Peyer's patch (tissue), 4 donors: ENCODE measurements around the gene MEIS1. TPM values are rescaled to one million over a fixed set of nuclear protein-coding genes. Genes with fewer than 3 reads are reported as not detected.

ENCODE experiments used
- DNase-seq, 3 donors: peaks; one replicate each; pipeline ENCODE4 v3.0.0-alpha.2; 2017 to 2019
- H3K27ac ChIP-seq, 4 donors: fragments of 200-600 bp; sonication (generic); one replicate each; pipeline ENCODE4 v1.5.1; 2016 to 2019
- H3K27me3 ChIP-seq, 2 donors: fragments of 200-600 bp; sonication (generic); one replicate each; pipeline ENCODE4 v1.5.1; 2019
- H3K36me3 ChIP-seq, 3 donors: fragments of 200-600 bp; sonication (generic); one replicate each; pipeline ENCODE4 v1.5.1; 2016 to 2019
- H3K4me1 ChIP-seq, 4 donors: fragments of 200-600 bp; sonication (generic); one replicate each; pipeline ENCODE4 v1.5.1; 2016 to 2019
- H3K4me3 ChIP-seq, 4 donors: fragments of 200-600 bp; sonication (generic); 1 replicate in 3 of 4; 2 replicates in 1 of 4; pipeline ENCODE4 v1.5.1; 2016 to 2019; ENCODE audit warnings: mild to moderate bottlenecking in 1 of 4
- H3K9me3 ChIP-seq, 4 donors: fragments of 200-600 bp; sonication (generic); one replicate each; pipeline ENCODE4 v1.5.1; 2016 to 2019; ENCODE audit warnings: mild to moderate bottlenecking in 1 of 4
- POLR2A ChIP-seq, 2 donors: fragments of 450-650 bp; IDR thresholded peaks; one replicate each; pipeline ENCODE4 v1.5.1; 2017; ENCODE audit warnings: antibody characterized with exemption in 2 of 2, mild to moderate bottlenecking in 2 of 2, moderate library complexity in 2 of 2
- total RNA-seq, 4 donors: library from RNA; depleted of rRNA; stranded (reverse); fragments of >200 nt; gene quantifications; one replicate each; pipeline ENCODE4 v1.1.0, GENCODE V29; 2016
- TF ChIP-seq, protein P1 (sequence below), 6 experiments: fragments of 450-650 bp in 4 of 6; fragments of 200-600 bp in 2 of 6; sonication (generic) in 1 of 6; IDR thresholded peaks; one replicate each; pipeline ENCODE4 v1.5.1; 2017 to 2019; ENCODE audit warnings: antibody characterized with exemption in 6 of 6, mild to moderate bottlenecking in 3 of 6, moderate library complexity in 1 of 6

The MEIS1 gene
- total RNA-seq, 4 donors from 2014 or later: 7.2 to 64.4 (median 16.3) TPM

DNA sequence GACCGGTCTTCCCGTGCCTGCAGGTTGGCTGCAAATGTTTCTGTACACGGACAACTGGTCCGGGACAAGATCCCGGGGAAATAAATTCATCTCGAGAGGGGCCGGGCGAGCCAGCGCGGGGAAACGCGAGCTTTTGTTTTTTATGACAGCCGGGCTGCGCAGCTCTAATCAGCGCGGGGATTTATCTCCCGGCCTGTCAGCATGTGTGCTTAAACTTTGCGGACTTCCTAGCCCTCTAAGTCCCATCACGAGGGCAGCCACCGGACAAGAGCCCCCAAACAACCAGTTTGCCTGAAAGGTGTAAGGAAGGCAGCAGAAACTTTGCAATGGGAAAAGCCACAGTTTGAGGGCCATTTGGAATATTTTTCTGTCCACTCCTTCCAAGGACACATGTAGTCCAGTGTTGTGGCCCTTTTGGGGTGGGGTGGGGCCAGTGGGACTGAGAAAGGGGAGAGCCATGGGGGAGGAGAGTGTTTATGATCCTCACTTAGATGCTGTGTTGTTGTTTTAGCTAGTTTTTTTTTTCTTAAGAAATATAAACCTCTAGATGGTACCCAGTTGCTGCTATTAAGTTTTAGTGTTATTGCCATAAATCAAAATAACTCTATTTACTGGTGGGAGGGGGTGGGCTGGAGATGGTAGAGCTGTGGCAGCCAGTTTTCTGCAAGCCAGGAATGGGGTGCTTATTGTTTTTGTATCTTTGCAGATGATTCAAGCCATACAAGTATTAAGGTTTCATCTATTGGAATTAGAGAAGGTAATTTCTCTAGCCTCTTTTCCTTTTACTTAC lies 6.0 kb downstream of the MEIS1 start:
- peak in 1 of 3 donors; percentile 43 for DNase-seq
- peak overlapping the region; percentile 22 to 94 (median 66) for H3K27ac ChIP-seq
- TF ChIP-seq POLR2A (IDR thresholded peaks at IDR 0.05): no peak
- TF ChIP-seq, protein P1, sequence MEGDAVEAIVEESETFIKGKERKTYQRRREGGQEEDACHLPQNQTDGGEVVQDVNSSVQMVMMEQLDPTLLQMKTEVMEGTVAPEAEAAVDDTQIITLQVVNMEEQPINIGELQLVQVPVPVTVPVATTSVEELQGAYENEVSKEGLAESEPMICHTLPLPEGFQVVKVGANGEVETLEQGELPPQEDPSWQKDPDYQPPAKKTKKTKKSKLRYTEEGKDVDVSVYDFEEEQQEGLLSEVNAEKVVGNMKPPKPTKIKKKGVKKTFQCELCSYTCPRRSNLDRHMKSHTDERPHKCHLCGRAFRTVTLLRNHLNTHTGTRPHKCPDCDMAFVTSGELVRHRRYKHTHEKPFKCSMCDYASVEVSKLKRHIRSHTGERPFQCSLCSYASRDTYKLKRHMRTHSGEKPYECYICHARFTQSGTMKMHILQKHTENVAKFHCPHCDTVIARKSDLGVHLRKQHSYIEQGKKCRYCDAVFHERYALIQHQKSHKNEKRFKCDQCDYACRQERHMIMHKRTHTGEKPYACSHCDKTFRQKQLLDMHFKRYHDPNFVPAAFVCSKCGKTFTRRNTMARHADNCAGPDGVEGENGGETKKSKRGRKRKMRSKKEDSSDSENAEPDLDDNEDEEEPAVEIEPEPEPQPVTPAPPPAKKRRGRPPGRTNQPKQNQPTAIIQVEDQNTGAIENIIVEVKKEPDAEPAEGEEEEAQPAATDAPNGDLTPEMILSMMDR (IDR thresholded peaks at IDR 0.05): no peak
- no peaks in the 10 kb centered on the region for H3K9me3 ChIP-seq
- no peaks in the 10 kb centered on the region for H3K27me3 ChIP-seq
- H3K4me3 ChIP-seq: peak overlapping the region; percentile 21 to 60 (median 37)
- H3K36me3 ChIP-seq: no peaks in the 10 kb centered on the region
- no peaks in the 10 kb centered on the region for H3K4me1 ChIP-seq

DNA sequence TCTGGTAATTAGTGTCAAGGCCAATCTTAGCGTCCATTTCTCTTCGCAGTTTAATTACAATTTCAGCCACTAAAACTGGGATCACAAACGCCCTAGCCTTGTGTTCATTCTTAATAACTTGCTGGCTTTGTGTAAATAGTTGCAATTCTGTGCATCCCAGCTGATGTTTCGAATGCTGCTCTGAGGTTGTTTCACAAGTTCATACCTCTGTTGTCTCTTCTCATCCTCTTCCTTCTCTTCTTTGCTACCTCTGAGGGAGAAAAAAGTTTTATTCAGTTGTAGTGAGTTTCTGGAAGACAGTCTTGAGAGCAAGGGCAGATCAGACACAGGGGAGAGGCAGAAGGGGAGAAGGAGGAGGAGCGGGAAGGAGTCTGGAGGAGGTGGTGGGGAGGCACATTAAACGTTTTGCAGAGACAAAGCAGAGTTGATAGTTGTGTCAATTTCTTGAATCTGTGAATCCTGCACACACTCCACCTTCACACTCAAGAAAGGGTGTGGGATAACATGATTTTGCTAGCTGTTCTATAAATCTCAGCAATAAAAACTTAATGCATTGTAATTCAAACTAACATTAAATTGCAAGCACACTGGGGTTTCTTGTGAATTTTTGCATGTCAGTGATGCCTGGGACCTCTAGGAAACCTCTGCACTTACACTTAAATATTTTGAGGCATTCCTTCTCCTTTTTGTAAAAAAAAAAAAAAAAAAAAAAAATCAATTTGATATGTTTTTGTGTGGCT lies 6.8 kb downstream of the MEIS1 start:
- DNase-seq: no peak
- H3K27me3 ChIP-seq: no peaks in the 10 kb centered on the region

DNA sequence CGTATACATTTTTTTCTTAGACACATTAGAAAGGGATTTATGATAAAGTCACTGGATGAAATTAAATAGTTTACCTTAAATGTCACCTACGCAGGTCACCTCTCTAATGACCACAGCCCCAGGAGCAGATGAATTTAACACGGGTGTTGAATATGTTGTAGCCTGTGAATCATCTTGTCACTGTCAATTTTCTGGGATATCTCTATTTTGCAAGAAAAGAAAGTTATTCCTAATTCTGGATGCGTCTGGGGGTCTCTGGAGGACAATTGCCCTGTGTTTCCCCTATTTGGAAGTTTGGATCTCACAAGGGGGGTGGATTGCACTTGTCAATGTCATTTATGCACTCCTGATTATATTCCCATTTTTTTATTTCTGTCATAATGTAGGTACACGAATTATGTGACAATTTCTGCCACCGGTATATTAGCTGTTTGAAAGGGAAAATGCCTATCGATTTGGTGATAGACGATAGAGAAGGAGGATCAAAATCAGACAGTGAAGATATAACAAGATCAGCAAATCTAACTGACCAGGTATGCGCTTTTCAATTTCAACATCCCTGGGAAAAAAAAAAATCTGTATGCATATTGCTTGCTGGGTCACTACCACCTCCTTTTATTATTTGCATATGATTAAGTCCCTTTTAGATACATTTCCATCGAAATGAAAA lies 7.7 kb downstream of the MEIS1 start:
- no peaks in the 10 kb centered on the region for H3K9me3 ChIP-seq
- H3K4me3 ChIP-seq: peak overlapping the region in 1 of 4 donors; percentile 60
- no peaks in the 10 kb centered on the region for H3K4me1 ChIP-seq
- no peaks in the 10 kb centered on the region for H3K36me3 ChIP-seq
- no peaks in the 10 kb centered on the region for H3K27me3 ChIP-seq
- H3K27ac ChIP-seq: peak overlapping the region in 3 of 4 donors; percentile 7 to 94 (median 42)
- DNase-seq: no peak
- TF ChIP-seq POLR2A (IDR thresholded peaks at IDR 0.05): no peak
- TF ChIP-seq, protein P1 (IDR thresholded peaks at IDR 0.05): no peak

More for the DNA sequence above, 6.8 kb downstream of the MEIS1 start:
- no peaks in the 10 kb centered on the region for H3K4me1 ChIP-seq
- H3K9me3 ChIP-seq: no peaks in the 10 kb centered on the region
- H3K4me3 ChIP-seq: peak overlapping the region in 3 of 4 donors; percentile 7 to 60 (median 21)
- TF ChIP-seq, protein P1 (IDR thresholded peaks at IDR 0.05): no peak
- TF ChIP-seq POLR2A (IDR thresholded peaks at IDR 0.05): no peak
- peak overlapping the region in 2 of 4 donors; percentile 27 to 94 for H3K27ac ChIP-seq
- no peaks in the 10 kb centered on the region for H3K36me3 ChIP-seq

DNA sequence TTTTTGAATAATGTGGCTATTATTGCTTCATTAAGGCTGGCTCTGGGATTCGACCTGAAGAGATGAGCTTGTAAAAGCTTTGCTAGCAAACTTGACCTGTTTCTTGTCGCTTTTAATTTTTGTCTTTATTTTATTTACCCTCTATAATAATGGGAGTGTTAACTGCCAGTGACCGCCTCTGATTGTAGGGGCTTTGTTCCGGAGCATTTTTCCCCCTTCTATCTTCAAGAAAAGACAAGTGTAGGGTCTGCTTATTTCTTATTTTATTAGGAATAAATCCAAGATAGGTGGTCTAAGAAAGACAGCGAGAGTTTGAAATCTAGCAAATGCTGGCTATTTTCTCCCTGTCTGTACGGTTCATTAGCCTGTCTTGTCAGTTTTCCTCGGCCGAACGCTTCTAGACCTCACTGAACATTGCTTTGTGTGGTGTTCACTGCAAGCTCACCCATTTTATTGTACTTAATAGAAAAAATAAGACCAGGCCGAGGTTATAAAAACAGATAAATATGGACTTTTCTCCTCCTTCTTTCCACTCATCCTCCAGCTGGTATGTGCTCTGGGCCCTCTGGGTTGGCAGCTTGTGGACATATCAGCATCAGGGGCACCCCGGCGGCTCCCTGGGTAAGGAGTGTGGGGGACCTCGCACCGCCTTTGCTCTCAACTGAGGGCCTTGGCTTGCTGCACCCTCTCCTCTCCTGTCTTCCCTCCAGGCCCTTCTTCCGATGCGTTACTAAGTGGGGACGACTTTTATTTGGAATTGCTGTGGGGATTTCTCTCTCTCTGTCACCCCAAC lies 8.5 kb downstream of the MEIS1 start:
- Histone ChIP-seq H3K4me3 (peak overlapping the region in 3 of 4 donors; percentile 5 to 60 (median 7)), H3K27ac (peak overlapping the region; percentile 42 to 94 (median 54)), H3K9me3 (no peaks in the 10 kb centered on the region), H3K36me3 (no peaks in the 10 kb centered on the region), H3K27me3 (no peaks in the 10 kb centered on the region), H3K4me1 (no peaks in the 10 kb centered on the region)
- no peak for TF ChIP-seq POLR2A (IDR thresholded peaks at IDR 0.05)
- TF ChIP-seq, protein P1 (IDR thresholded peaks at IDR 0.05): no peak
- no peak for DNase-seq
